ENCODE data around the gene HAUS8. TPM values are rescaled to one million over a fixed set of nuclear protein-coding genes. Genes with fewer than 3 reads are reported as not detected.
"Not testable (repeated sequence)": the region's sequence is repeated elsewhere in the genome, so short reads cannot be mapped to it uniquely, and the experiment has no call there.

HAUS8 gene, protein sequence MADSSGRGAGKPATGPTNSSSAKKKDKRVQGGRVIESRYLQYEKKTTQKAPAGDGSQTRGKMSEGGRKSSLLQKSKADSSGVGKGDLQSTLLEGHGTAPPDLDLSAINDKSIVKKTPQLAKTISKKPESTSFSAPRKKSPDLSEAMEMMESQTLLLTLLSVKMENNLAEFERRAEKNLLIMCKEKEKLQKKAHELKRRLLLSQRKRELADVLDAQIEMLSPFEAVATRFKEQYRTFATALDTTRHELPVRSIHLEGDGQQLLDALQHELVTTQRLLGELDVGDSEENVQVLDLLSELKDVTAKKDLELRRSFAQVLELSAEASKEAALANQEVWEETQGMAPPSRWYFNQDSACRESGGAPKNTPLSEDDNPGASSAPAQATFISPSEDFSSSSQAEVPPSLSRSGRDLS
- 13.8 and 15.9 TPM in 2 replicates for total RNA-seq (2014; rRNA removed; shearing (Covaris generic))

DNA sequence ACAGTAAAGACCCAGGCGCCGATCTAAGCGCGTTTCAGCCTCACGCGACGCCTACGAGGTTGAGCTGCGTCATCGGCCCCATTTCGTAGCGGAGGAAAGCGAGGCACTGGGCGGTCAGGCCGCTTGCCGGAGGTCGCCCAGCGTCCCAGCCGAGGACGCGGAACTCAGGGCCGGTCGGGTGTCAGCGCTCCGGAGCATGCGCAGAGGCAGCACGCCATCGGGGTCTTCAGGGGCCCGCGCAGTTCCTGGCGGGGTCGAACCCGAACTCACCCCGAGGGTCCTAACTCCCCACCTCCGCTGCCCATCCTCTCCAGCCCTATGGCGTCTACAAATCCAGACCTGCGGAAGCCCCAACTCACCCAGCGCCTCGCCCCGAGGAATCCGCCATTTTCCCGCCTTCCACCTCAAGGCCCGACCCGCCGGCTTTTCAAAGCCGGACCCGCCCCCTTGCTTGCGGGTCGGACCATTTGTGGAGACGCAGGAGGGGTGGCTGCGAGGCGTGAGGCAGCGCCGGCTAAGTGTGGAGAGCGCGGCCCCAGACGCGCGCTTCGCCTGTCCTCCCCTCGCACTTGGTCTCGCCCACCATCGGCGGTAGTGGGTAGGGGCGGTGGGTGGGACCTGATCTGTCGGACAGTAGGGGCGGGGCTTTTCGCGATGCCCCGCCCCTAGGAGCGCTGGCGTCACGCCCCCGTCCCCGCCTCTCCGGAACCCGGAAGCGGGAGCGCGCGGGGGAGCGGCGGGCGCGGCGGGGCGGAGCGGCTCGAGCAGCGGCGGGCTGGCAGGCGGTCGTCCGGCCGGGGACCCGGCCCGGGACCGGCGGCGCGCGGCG, at the start of gene HAUS8, which contains the start of gene MYO9B:
HAUS8 (minus strand) TSS at position 418 of the 829 bp plus-strand sequence; CDS start at position 388, 30 bp downstream.
MYO9B (plus strand) TSS at position 743 of the 829 bp plus-strand sequence. CDS start 25,941 bp downstream, outside the sequence.
- peak; percentile 99 for DNase-seq (ENCODE audit: low read depth)

DNA sequence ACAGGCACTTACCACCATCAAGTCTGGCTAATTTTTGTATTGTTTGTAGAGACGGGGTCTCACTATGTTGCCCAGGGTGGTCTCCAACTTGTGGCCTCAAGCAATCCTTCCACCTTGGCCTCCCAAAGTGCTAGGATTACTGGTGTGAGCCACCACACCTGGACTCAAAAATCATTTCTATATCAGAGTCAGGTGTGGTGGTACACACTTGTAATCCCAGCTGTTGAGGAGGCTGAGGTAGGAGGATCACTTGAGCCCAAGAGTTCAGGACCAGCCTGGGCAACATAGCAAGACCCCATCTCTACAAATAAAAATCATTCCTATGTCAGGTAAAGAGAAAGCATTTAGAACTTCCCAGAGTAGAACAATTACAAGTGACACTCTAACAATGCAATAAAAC, 48.8 kb upstream of the HAUS8 start:
- no peak for DNase-seq (ENCODE audit: low read depth)

DNA sequence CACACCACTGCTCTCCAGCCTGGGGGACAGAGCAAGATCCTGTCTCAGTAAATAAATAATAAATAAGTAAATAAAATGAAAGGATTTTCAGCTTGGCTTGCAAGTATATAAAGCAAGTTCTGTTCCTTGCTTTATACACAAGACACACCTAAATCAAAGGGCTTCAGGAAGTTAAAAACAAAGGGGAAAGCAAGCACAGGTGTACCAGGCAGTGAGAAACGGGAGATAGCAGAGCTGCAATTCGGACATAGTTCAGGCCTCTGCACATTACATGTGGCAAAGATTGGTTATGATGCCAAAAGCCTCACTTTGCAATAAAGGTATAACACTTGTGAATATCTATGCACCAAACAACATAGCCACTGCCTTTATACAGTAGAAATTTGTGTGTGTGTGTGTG, 47.8 kb upstream of the HAUS8 start:
- no peak for DNase-seq (ENCODE audit: low read depth)

DNA sequence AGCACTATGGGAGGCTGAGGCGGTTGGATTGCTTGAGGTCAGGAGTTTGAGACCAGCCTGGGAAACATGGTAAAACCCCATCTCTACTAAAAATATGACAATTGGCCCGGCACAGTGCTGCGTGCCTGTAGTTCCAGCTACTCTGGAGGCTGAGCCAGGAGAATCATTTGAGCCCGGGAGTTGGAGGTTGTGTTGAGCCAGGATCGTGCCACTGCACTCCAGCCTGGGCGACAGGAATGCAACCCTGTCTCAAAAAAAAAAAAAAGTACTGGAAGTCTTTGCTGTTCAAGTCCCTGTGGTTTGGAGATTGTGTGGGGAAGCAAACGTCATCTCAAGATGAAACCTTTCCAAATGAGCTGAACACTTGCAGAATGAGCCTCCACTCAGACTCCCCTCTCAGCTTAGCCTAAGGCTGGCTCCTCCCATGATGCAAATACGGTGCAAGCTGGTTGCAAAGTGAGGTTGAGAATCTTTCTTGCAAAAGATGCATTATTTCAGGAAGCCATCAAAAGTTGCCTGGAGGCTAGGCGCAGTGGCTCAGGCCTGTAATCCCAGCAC, 46.6 kb upstream of the HAUS8 start:
- DNase-seq (ENCODE audit: low read depth), result peak; percentile 91

DNA sequence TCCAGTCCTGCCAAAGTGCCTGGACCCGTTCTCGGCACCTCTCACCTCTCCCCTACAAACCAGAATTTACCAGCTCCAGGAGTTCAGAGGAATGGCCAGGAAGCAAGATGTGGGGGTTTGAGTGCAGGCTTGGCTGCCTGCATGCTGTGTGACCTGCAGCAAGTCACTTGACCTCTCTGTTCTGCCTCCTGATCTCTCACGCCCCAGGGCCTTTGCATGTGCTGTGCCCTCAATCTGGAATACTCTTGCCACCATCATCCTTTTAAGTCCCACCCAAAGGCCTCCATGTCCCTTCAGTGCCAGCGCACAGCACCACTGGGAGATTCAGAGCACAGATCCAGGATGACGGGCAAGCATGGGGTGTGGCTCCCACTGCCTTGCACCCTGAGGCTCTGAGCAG, 43.7 kb upstream of the HAUS8 start:
- DNase-seq (ENCODE audit: low read depth), result no peak

DNA sequence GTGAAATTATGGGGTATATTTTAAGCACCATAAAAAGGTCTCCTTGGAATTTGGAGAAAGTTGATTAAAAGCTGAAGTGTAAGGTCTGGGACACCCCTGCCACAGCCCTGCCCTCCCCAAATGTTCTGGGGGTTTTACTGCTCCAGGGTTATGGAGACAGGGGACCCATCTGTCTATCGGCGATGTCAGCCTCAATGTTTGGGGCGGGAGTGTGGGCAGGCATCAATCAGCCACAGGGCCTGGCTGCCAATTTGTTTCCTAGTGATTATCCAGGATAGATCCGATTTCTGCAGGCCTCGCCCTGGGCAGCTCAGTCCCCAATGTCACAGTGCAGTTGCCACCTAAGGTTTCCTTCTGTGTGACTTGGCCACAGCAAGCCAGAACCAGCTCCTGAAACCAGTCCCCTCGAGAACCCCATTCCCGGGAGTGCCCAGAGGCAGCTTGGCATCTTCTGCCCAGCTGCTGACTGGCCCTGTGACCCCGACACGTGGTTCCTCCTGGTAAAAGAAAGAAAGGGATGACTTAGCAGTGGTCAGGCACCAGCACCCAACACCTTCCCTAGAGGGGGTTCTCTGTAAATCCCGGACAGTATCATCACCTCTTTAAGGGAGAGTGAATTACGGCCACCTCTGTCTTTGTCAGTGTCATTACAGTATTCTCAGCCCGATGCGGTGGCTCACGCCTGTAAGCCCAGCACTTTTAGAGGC, 41.9 kb upstream of the HAUS8 start:
- peak; percentile 23 for DNase-seq (ENCODE audit: low read depth)

DNA sequence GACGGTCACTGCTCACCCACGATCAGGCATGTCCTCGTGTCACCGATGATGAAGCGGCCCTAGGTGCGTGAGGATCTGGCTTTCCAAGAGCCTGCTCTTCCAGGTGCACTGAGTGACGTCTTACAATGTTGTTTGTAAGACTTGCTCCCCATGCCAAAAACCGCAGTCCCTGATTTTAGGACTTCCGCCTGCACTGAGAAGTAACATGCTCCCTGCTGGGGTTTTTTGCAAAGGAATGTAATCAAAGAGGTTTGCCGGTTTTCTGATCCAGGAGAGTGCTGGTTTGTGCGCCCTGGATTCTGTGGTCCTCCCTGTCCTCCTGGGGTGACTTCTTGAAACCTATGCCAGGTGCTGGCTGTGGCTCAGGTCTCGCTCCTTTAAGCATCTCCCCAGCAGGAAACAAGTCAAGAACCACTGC, 39.2 kb upstream of the HAUS8 start:
- no peak for DNase-seq (ENCODE audit: low read depth)

DNA sequence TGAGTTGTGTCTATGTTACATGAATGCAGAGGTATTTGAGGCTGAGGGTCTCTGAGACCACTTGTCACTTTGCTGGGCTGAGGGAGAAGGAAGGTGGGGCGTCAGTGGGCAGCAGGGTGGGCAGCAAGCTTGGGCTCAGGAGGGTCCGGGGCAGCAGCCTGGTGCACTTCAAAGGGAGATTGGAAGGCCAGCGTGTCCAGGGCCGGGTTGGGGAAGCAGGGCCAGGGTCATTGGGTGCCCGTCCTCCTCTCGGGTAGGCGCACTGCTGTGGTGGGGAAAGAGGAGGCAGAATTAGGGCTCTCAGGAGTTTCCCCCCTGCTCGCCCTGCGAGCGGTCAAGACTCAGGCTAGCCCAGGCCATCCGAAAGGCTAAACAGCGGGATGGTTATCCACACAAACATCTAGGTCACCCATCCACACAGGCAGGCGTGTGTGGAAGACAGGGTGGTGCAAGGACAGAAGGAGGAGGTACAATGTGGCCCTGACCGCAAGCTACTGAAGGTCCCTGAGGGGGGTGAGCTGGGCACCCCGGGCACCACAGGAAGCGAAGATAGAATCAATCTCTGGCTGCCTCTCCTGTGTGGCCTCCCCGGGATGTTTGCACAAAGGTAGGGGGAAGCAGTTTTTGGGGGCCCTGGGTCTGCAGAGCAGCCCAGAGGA, 38.0 kb upstream of the HAUS8 start:
- no peak for DNase-seq (ENCODE audit: low read depth)

DNA sequence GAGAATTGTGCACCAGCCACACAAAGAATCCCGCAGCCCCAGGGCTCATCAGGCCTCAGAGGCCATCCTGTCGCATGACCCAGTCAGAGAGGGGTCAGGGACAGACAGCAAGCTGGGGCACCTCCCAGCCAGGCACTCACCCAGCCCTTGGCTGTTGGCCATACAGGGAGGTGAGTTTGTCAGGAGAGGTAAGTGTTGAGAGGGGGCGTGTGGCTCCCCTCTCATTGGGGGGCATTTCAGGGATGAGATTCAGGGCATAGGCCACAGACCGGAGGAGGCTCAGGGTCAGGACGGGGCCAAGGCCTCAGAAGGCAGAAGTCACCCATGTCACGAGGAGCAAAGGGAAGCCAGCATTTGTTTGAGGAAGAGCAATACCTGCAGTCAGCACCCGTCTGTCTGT, 37.4 kb upstream of the HAUS8 start:
- no peak for DNase-seq (ENCODE audit: low read depth)

DNA sequence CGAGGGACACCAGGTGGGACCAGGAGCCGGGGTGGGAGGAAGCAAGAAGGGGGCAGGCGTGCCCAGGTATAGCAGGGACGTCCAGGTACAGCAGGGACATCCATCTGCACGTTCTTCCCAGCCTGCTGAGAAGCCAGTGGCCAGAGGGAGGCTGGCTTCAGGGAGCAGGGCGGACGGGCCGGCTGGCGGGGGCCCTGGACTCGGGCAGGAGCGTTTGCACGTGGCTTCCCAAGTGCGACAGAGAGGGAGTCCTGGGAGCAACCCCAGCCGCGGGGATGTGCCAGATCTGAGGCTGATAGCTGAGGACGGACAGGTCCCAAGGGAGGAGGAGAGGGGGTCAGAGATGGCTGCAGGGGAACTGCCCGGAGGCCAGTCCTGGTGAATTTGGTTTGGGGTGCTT, 37.0 kb upstream of the HAUS8 start:
- DNase-seq (ENCODE audit: low read depth), result no peak

DNA sequence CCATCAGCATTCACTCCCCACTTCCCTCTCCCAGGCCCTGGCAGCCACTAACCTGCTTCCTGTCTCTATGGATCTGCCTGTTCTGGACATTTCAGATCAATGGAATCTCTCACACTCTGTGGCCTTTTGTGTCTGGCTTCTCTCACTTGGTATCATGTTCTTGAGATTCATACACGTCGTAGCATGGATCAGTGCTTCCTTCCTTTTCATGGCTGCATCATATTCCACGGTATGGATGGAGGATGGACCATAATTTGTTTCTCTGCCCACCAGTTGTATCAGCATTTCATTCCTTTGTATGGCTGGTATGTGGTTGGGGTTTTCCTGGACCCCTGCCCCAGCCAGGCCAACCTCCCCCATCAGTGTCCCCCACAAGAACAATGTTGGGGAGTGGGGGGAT, 36.5 kb upstream of the HAUS8 start:
- DNase-seq (ENCODE audit: low read depth), result no peak

DNA sequence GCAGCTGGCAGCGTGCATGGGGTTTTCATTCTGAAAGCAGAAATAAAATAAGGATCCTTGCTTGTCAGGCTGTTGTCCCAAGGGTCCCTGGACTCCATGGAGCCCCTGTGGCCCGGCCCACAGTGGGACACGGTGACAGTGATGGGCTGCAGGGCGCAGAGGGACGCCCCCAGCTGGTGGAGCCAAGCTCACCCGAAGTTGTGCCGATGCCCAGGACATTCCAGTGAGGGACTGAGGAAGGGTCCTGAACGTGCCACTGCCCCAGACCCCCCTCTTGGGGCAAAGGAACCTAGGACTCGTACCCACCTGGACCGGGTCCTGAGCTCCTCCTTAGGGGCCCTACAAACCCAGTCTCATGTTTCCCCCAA, 35.3 kb upstream of the HAUS8 start:
- DNase-seq (ENCODE audit: low read depth), result no peak

DNA sequence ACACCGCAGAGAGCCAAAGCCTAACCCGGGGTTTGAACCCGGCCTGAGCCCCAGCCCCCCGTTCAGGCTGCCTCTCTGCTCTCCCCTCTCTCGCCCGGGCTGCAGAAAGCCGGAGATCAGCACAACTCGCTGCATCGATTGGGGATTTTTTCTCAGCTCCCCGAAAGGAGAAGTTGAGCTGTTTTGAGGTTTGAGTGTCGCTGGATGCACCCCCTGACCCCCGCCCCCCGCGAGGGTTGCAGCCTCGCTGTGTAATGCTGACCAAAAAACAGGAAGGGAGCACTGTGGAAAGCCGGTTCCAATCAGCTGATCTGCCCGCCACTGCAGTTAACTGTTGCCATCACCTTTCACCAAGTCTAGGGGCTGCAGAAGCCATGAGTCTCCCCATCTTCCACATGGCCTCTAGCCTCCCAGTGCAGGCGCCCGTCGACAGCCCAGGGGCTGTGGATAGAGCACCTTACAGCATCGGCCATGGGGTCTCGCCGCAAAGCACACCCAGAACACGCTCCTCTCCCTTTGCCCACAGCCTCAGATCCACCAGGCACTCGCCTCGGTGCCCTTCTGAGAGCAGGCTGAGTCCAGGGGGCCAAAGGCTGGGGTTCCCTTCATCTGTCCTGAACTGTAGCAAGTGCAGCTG, 34.8 kb upstream of the HAUS8 start:
- no peak for DNase-seq (ENCODE audit: low read depth)

DNA sequence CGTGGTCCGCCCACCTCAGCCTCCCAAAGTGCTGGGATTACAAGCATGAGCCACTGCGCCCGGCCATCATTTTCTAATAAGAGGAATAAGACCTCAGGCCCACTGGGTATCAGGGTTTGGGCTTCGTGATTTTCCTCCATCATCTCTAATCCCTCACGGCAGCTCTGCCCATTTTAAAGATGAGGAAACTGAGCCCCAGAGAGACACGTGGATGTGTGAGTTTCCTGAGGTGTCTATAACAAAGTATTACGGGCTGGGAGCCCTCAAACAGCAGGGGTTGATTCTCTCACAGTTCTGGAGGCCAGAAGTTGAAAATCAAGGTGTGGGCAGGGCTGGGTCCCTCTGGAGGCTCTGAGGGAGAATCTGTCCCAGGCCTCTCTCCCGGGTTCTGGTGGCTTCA, 34.0 kb upstream of the HAUS8 start:
- no peak for DNase-seq (ENCODE audit: low read depth)

DNA sequence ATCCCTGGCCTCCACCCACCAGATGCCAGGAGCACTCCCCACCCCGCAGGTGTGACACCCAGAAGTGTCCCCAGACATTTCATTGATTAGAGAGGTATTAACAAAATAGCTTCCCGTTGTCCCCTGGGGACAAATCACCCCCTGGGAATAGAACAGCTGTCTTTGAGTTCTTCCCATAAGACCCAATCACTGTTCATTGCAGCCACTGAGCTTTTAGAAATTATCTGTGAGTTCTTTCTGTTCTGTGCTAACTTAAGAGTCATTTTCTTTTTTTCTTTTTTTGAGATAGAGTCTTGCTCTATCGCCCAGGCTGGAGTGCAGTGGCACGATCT, 33.2 kb upstream of the HAUS8 start:
- DNase-seq (ENCODE audit: low read depth), result no peak

DNA sequence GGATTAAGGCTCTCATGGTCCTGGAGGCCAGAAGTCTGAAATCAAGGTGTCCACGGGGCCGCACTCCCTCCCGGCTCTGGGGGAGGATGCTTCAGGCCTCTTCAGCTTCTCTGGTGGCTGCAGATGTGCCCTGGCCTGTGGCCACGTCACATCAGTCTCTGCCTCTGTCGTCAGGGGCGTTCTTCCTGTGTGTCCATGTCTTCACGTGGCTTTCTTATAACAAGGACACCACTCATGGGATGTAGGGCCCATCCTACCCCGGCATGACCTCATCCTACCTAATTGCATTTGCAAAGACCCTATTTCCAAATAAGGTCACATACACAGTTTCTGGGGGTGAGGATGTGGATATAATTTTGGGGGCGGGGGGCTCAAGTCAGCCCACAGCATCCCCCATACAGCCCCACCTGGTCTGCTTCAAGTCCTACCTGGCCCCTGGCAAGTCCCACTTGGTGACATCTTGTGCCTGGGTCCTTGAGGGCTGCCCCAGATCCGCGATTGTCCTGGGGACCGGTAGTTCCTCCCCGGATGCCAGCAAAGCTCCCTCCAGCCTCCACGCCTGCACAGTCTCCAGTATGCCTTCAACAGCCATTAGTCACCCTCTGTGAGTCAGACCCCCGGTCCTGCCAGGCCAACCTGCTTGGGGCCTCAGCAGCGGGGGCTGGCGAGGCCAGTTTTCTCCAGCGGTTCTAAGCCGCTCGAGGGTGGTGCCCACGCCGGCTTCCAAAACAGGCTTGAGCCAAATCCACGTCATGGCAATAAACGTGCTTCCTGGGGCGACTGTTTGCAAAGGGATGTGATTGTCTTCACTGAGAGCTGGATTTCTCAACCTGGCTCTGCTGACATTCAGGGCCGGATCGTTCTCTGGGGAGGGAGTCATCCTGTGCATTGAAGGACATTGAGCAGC, 32.5 kb upstream of the HAUS8 start:
- DNase-seq (ENCODE audit: low read depth), result peak; percentile 98

DNA sequence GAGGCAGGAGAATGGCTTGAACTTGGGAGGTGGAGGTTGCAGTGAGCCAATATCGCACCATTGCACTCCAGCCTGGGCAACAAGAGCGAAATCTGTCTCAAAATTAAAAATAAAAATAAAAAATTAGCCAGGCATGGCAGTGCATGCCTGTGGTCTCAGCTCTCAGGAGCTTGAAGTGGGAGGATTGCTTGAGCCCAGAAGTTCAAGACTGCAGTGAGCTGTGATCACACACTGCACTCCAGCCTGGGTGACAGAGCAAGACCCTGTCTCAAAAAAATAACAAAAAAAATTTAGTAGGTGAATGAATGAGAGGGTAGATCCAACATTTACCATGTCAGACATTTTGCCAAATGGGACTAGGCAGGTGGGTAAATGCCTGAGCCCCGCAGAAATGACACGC, 31.7 kb upstream of the HAUS8 start:
- DNase-seq (ENCODE audit: low read depth), result not testable (repeated sequence)

DNA sequence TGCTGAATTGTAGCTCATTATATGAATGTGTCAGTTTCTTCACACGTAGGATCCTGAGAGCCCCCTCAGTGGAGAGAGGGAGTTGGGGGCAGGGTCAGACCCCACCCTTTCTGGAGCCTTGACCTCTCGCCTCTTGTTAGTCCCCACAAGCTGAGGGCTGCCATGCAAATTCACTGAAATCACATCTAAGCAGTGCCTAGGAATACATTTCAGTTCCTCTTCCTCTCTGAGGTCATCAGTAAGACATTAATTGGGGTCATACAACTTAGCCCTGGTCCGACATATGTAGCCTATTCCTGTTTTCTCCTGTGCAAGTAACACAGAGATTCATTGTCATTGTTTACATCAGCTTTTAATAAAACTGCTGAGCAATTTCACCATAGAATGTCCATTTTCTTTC, 30.3 kb upstream of the HAUS8 start:
- no peak for DNase-seq (ENCODE audit: low read depth)

DNA sequence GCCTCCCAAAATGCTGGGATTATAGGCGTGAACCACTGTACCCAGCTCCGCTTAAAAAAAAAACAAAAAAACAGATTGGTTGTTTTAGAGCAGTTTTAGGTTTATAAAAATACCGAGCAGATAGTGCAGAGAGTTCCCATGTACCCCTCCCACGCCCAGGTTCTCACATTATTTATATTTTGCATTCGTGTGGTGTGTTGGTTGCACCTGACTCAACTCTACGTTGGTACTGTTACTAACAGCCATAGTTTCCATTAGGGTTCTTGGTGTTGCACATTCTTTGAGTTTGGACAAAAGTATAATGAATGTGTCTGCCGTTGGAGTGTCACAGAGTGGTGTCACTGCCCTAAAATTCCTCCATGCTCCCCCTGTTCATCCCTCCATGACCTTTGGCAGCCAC, 29.4 kb upstream of the HAUS8 start:
- DNase-seq (ENCODE audit: low read depth), result no peak

DNA sequence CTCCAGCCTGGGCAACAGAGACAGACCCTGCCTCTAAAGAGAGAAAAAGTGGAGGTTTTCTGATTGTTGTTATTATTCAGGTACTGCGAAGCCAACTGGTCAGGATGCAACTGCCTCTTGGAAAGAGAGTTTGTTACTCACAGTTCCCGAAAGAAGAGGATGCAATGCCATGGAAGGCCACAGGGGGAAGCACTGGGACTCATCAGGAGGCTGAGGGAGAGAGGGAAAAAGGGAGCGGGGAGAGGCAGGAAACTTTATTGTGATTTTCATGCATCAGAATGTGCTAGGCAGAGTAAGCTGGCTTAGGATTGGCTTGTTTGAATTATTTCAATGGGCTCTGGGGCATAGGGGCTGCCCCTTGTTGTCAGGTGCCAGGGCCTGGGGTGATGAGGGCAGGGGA, 27.9 kb upstream of the HAUS8 start:
- DNase-seq (ENCODE audit: low read depth), result peak; percentile 51

All from RPMI7951 (cell line).